Thyroid gland (tissue), 4 donors: ENCODE results near the gene SLC6A7.
"Not testable (repeated sequence)": the region's sequence is repeated elsewhere in the genome, so short reads cannot be mapped to it uniquely, and the experiment has no call there.

Source experiments
- POLR2A ChIP-seq, 2 donors: fragments of 450-650 bp; IDR thresholded peaks; one replicate each; pipeline ENCODE4 v1.6.1; 2017; ENCODE audit warnings: antibody characterized with exemption in 2 of 2, mild to moderate bottlenecking in 2 of 2, moderate library complexity in 1 of 2
- TF ChIP-seq, protein P1 (sequence below), 6 experiments: fragments of 200-600 bp in 3 of 6; fragments of 450-650 bp in 3 of 6; sonication (generic) in 3 of 6; IDR thresholded peaks; one replicate each; pipeline ENCODE4 v1.5.1; 2016 to 2019; ENCODE audit warnings: antibody characterized with exemption in 6 of 6, mild to moderate bottlenecking in 2 of 6, inconsistent platforms in 1 of 6, moderate library complexity in 1 of 6

DNA sequence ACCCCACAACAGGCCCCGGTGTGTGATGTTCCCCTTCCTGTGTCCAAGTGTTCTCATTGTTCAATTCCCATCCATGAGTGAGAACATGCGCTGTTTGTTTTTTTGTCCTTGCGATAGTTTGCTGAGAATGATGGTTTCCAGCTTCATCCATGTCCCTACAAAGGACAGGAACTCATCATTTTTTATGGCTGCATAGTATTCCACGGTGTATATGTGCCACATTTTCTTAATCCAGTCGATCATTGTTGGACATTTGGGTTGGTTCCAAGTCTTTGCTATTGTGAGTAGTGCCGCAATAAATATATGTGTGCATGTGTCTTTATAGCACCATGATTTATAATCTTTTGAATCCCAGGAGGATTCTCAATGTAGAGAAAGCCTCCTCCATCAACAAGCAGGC, 58.6 kb downstream of the SLC6A7 start:
- not testable (repeated sequence) for TF ChIP-seq POLR2A (IDR thresholded peaks at IDR 0.05)
- TF ChIP-seq, protein P1, sequence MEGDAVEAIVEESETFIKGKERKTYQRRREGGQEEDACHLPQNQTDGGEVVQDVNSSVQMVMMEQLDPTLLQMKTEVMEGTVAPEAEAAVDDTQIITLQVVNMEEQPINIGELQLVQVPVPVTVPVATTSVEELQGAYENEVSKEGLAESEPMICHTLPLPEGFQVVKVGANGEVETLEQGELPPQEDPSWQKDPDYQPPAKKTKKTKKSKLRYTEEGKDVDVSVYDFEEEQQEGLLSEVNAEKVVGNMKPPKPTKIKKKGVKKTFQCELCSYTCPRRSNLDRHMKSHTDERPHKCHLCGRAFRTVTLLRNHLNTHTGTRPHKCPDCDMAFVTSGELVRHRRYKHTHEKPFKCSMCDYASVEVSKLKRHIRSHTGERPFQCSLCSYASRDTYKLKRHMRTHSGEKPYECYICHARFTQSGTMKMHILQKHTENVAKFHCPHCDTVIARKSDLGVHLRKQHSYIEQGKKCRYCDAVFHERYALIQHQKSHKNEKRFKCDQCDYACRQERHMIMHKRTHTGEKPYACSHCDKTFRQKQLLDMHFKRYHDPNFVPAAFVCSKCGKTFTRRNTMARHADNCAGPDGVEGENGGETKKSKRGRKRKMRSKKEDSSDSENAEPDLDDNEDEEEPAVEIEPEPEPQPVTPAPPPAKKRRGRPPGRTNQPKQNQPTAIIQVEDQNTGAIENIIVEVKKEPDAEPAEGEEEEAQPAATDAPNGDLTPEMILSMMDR (IDR thresholded peaks at IDR 0.05), result not testable (repeated sequence)
